ENCODE data around the gene SLC25A52. TPM values are rescaled to one million over a fixed set of nuclear protein-coding genes. Genes with fewer than 3 reads are reported as not detected.

Gene SLC25A52
- total RNA-seq, 1 experiment from 2014 or later = not detected

- TF ChIP-seq ZNF532 (CRISPR knock-in tag; IDR thresholded peaks at IDR 0.05; ENCODE audit: borderline replicate concordance) (no peak), E2F5 (CRISPR knock-in tag; IDR thresholded peaks at IDR 0.05) (no peak), ZNF219 (CRISPR knock-in tag; IDR thresholded peaks at IDR 0.05; ENCODE audit: borderline replicate concordance) (no peak), PRDM15 (CRISPR knock-in tag; IDR thresholded peaks at IDR 0.05) (no peak), USF1 (CRISPR knock-in tag; IDR thresholded peaks at IDR 0.05) (no peak), OVOL2 (CRISPR knock-in tag; IDR thresholded peaks at IDR 0.05; ENCODE audit: borderline replicate concordance) (no peak), NR2C2 (CRISPR knock-in tag; IDR thresholded peaks at IDR 0.05) (no peak), HMGA2 (CRISPR knock-in tag; IDR thresholded peaks at IDR 0.05) (no peak), ZNF671 (CRISPR knock-in tag; IDR thresholded peaks at IDR 0.05) (no peak), FOXP4 (CRISPR knock-in tag; IDR thresholded peaks at IDR 0.05) (no peak), SMAD4 (CRISPR knock-in tag; IDR thresholded peaks at IDR 0.05) (no peak), ZNF281 (CRISPR knock-in tag; IDR thresholded peaks at IDR 0.05) (no peak)
Observed at GRCh38 chr18:31783059-31783458, 22.4 kb upstream of the SLC25A52 start (continued).

All from WTC11 (cell line).